NCI-H748 (cell line): ENCODE measurements around the gene RNF141.

Experiments used
- DNase-seq: peaks from one replicate; lab custom pipeline; 2025; ENCODE audit not compliant: unreplicated experiment; lab: John Stamatoyannopoulos, UW

RNF141 gene

GRCh38 chr11:10498426-10499250, 42.3 kb downstream of the RNF141 start:
- DNase-seq = no peak

- DNase-seq = no peak
Measured at GRCh38 chr11:10498022-10498400, 43.0 kb downstream of the RNF141 start.

- no peak for DNase-seq
Measured at GRCh38 chr11:10497371-10498021, 43.5 kb downstream of the RNF141 start.

- DNase-seq = no peak
Measured at GRCh38 chr11:10496296-10496936, 44.6 kb downstream of the RNF141 start.

GRCh38 chr11:10495464-10495786, 45.6 kb downstream of the RNF141 start:
- no peak for DNase-seq

GRCh38 chr11:10494636-10495463, 46.1 kb downstream of the RNF141 start:
- DNase-seq = no peak

- DNase-seq = no peak
Measured at GRCh38 chr11:10493041-10493663, 47.8 kb downstream of the RNF141 start.

GRCh38 chr11:10492084-10492483, 48.9 kb downstream of the RNF141 start:
- no peak for DNase-seq

- DNase-seq = no peak
Measured at GRCh38 chr11:10490398-10491241, 50.4 kb downstream of the RNF141 start.

GRCh38 chr11:10490032-10490397, 51.0 kb downstream of the RNF141 start:
- DNase-seq = no peak

- DNase-seq = no peak
Measured at GRCh38 chr11:10488934-10489691, 51.9 kb downstream of the RNF141 start.

GRCh38 chr11:10488121-10488933, 52.7 kb downstream of the RNF141 start:
- no peak for DNase-seq

GRCh38 chr11:10487002-10487647, 53.9 kb downstream of the RNF141 start:
- DNase-seq = no peak

- no peak for DNase-seq
Measured at GRCh38 chr11:10486161-10486840, 54.7 kb downstream of the RNF141 start.

GRCh38 chr11:10485646-10486045, 55.3 kb downstream of the RNF141 start:
- DNase-seq = no peak

- DNase-seq = no peak
Measured at GRCh38 chr11:10484461-10485180, 56.4 kb downstream of the RNF141 start.

GRCh38 chr11:10483584-10483983, 57.4 kb downstream of the RNF141 start:
- no peak for DNase-seq
